ENCODE data around the gene ADIPOQ.

DNA sequence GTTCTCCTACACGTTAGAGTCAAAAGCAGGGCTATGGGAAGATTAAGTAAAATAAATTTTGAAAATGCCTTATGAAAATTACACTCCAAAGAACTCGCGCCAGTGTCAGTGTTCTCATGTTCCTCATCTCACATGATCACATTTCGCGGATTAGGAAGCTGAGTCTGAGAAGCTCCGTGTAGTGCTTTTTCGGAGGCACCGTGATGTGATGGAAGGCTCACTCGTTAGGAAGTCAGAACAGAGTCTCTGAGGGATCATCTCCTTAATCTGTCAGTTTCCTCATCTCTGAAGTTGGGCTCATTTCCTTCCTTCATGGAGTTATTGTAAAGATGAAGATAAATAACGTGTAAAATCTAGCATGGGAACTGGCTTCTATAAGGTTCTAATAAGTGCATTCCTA lies 3.2 kb downstream of the ADIPOQ start:
- TF ChIP-seq MAFK (IDR thresholded peaks at IDR 0.05; ENCODE audit: low read depth, low read length) (no peak), MAZ (IDR thresholded peaks at IDR 0.05; ENCODE audit: borderline replicate concordance, low read depth, low read length) (no peak)
- TF ChIP-seq, protein P1, sequence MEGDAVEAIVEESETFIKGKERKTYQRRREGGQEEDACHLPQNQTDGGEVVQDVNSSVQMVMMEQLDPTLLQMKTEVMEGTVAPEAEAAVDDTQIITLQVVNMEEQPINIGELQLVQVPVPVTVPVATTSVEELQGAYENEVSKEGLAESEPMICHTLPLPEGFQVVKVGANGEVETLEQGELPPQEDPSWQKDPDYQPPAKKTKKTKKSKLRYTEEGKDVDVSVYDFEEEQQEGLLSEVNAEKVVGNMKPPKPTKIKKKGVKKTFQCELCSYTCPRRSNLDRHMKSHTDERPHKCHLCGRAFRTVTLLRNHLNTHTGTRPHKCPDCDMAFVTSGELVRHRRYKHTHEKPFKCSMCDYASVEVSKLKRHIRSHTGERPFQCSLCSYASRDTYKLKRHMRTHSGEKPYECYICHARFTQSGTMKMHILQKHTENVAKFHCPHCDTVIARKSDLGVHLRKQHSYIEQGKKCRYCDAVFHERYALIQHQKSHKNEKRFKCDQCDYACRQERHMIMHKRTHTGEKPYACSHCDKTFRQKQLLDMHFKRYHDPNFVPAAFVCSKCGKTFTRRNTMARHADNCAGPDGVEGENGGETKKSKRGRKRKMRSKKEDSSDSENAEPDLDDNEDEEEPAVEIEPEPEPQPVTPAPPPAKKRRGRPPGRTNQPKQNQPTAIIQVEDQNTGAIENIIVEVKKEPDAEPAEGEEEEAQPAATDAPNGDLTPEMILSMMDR (conservative IDR thresholded peaks at IDR 0.05; ENCODE audit: low read depth, low read length): no peak
